ENCODE data around the gene IFT74. TPM values are rescaled to one million over a fixed set of nuclear protein-coding genes. Genes with fewer than 3 reads are reported as not detected.

The IFT74 gene
- total RNA-seq, 1 donor from 2014 or later = 8.5 TPM

Other genes starting within 250 kb of the IFT74 start
- 10.4 TPM for gene CAAP1, start 63.6 kb upstream of the IFT74 start, total RNA-seq
- 23.3 TPM for gene PLAA, start 9.2 kb upstream of the IFT74 start, total RNA-seq
- not detected for gene LRRC19, start 49.3 kb downstream of the IFT74 start, total RNA-seq
- 16.3 TPM for gene TEK, start 152.8 kb downstream of the IFT74 start, total RNA-seq